GM21360 (cell line): ENCODE measurements around the gene PNCK.
"Not testable (repeated sequence)": the region's sequence is repeated elsewhere in the genome, so short reads cannot be mapped to it uniquely, and the experiment has no call there.

Experiments used
- ATAC-seq: cut with Tn5 transposase; IDR thresholded peaks from one replicate; pipeline ENCODE4 v1.9.1; 2021; ENCODE audit warnings: mild to moderate bottlenecking, moderate library complexity; ENCODE audit not compliant: unreplicated experiment

PNCK gene

GRCh38 chrX:153673428-153674218, at the start of gene PNCK:
Gene PNCK, minus strand, starts transcription at chrX:153673813. Its CDS starts 737 bp downstream, at chrX:153673076.
- ATAC-seq: no peak

DNA sequence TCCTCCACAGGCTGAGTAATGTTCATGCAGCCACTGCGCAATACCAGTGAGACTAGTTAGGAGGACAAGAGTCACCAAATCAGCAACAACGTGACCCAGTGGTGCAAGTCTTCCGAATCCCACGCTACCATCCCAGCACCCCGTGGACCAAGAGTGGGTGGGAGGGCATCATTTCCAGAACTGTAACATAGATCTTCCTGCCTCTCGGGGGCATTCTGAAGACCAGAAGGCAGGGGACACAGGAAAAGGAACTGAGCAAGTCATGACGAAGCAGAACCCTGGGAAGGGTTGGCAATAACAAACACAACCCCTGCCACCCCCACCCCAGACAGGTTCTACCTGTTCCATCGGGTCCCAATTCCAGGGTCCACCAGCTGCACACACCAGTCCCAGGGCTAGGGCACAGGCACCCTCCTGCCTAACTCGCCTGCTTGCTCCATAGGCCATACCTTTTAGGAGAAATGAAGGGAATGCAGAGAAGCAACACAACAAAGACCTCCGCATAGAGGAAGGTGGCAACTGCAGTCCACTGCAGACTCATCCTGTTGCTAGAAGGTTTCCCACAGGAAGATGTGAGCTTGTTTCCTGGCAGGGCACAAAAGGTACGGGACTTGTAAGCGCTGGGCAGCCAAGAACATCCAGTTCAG, 49.2 kb upstream of the PNCK start:
- ATAC-seq: no peak

DNA sequence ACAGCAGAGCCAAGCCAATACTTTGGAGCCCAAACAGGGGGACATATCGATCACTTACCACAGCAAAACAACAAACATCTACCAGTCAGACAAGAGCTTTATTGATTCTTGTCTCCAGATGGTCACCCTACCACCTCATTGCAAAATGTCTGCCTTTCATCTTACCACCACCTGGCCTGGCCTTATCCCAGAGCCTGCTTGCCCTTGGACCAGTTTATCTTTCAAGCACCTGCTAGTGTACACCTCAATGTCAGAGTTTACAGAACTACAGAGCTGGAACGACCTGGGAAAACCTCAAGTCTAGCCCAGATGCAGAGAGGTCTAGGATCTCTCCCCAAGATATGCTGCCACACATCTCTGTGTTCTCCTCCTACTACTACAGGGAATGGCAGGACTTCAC, 46.1 kb upstream of the PNCK start:
- ATAC-seq: no peak

- ATAC-seq: no peak
Measured at GRCh38 chrX:153719238-153719637, 45.6 kb upstream of the PNCK start.

- no peak for ATAC-seq
Measured at GRCh38 chrX:153717445-153717844, 43.8 kb upstream of the PNCK start.

DNA sequence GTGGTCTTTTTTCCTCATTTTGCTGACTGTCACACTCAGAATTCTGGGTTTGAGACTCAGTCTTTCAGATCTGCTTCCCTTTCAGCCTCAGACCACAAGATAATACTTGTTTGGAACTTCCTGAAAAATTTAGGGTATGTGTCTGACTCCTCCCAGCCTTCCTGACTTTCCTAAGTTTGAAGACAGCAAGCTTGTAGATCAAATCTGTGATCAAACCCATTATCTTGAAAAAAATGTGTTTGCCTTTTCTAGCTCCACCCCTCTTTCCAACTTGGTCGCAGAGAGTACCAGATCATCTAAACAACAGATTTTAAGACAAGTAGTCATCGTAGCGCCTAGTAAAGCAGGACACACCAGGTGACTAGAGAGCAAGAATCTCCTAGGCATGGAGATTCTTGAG, 40.6 kb upstream of the PNCK start:
- no peak for ATAC-seq

- ATAC-seq: no peak
Measured at GRCh38 chrX:153709726-153710674, 36.4 kb upstream of the PNCK start.

GRCh38 chrX:153708415-153708814, 34.8 kb upstream of the PNCK start:
- ATAC-seq: no peak

DNA sequence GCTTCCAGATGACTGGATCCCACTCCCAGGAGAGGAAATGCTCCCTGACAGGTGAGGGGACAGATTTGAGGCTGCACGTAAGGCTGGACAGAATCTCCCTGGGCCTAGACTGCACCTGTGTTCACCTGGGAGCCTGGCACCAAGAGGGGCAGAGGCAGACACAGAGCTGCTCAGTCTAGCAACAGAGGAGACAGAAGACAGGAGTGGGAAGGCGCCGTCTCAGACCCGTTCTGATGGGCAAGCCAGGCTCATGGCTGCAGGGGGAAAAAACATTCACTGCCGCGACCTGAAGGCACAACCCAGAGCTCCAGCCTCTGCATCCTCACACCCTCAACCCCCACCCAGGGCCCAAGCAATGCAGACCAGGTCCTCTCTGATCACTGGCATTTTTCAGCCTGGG, 33.8 kb upstream of the PNCK start:
- no peak for ATAC-seq

DNA sequence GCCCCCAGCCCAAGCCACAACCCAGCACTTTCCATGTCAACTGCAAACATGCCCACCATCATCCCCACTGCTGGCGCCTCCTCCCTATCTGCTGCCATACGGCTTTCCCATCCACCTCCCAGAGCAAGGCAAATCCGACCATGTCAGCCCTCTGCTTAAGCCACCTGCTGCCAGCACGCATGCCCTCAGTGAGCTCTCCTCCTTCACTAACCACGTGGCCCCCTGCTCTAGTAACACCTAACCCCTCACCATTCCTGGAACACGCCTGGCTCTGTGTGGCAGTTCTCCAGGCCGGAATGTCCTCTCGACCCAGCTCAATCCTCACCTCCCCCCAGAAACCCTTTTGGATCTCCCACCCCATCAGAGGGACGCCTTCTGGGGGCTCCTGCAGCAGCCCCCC, 33.2 kb upstream of the PNCK start:
- no peak for ATAC-seq

DNA sequence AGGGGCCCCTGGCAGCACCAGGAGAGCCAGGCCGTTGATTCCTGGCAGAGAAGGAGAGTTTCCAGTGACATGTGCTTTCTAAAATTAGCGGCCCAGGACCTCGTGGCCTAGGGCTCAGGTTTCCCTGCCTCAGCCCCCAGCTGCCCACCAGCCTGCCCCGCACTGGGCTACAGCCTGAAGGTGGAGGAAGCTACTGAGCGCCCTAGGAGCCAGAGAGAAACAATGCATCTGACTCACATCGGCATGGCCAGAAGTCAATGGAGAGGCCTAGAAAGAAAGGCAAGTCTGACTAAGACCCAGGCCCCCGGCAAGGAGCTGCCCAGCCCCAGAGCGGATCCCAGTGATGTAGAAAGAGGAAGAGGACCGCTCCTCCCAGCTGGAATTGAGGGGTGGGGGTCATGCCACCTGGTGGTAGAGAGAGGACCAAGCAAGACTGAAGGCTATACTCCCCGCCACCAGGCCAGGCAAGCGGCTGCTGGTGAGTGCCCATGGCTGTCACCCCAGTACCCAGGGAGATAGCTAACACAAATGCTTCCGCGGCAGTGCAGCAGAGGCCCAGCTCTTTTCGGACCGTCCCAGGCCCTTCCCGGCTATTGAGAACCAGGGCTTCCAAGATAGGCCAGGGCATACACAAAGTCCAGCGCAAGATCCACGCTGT, 31.9 kb upstream of the PNCK start:
- not testable (repeated sequence) for ATAC-seq

DNA sequence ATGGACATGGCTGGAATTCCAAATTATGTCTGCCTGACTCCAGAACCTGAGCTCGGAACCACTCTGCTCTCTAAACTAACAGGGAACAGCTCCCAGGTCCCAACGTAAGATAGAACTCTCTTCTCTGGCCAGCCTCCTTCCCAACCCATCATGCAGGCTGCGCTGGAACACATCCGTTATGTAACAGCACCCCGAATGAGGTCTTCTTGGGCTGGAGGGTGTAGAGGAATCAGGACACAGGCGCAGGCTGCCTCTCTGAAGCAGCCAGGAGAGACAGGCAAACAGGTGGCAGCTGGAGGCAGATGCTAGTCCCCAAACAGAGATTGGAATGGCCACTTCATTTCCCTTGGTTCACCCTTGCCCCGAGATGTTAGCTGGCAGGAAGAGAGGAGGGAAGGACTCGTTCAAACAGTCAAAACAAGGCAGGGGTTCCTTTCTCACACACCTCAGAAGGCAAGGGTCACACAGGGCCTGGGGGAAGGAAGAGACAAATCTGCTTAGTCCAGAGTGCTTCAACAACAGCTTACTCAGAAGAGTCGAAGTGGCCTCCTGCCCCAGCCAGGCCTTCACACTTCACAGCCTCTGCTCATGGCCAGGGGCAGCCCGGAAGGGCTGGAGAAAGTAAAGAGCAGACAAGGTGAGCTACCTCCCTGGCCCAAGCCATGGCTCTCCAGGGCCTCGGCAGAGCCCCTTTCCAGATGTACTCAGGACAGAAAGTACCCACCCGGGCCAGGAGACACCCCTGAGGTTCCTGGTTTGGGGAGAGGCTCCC, 31.2 kb upstream of the PNCK start:
- not testable (repeated sequence) for ATAC-seq

DNA sequence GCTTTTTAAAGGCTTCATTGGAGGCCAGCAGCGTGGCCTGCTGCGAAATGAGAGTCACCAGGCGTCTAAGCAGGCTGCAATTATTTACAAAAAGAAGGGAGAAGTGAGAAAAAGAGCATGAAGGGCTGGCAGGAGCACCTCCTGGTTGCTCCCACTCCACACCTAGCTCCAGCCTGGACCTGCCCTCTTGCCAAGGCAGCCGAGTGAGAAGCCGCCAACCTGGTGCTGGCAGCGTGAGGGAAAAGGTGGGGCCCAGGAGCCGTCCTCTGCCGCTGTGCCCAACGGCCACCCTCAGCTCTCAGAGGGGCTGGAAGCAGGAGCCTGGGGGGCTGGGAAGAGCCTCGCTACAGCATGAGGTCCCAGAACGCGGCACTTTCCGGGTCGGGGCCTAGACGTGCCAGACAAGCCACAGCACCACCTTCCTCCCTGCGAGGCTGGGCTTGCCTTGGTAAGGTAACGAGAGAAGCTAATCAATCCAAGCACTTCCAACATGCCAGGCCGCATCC, 30.5 kb upstream of the PNCK start:
- no peak for ATAC-seq

- no peak for ATAC-seq
Measured at GRCh38 chrX:153703036-153703370, 29.4 kb upstream of the PNCK start.

GRCh38 chrX:153702336-153703035, 28.9 kb upstream of the PNCK start:
- no peak for ATAC-seq

- ATAC-seq: no peak
Measured at GRCh38 chrX:153701706-153702105, 28.1 kb upstream of the PNCK start.

DNA sequence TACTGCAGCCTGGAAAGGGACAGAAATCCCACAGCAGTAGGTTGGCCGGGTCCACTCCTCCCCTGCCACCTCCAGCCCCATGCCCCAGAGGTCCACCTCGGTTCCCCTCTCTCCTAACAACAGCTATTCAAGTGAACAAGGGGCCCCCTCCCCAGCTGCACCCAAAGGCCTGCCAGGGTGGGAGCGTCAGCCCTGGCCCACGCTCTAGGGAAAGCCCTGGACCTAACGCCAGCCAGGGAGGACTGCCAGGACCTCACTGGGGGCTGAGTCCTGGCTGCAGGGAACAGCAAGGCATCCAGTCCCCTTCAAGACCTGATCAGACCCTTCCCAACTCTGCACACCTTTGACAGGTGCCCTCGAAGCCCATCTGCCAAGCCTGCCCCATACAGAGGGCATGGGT, 27.4 kb upstream of the PNCK start:
- ATAC-seq: no peak

- ATAC-seq: no peak
Measured at GRCh38 chrX:153700376-153700945, 26.8 kb upstream of the PNCK start.

DNA sequence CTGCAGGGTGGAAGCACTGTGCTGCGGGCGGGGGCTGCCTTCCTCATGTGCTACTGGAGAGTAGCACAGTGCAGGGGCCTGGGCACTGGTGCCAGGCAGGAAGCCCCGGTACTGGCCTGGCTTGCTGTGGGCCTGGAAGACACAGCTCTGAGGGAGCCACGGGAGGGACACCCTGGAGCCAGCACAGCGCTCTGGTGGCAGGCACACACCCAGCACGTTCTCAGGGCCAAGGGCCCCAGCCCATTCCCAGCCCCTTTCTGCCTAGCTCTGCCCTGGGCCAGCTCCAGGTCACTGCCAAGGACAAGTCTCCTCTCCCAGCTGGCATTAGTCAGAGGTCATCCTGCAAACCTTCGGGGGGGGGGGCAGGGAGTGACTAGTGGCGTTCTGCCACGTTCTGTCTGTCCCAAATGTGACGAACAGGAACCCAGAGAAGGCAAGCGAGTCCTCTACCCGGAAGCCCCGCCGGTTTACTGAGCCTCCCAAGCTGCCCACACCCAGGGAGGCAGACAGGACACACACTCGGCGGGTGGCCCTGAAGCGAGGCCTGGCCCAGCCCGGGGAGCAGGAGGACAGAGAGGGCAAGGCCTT, 26.3 kb upstream of the PNCK start:
- ATAC-seq: not testable (repeated sequence)
